A549 (cell line): ENCODE results near the gene BTBD2. TPM values are rescaled to one million over a fixed set of nuclear protein-coding genes. Genes with fewer than 3 reads are reported as not detected.

Experiments used
- ATAC-seq, 2 experiments: fragments of 200-7000 bp in 1 of 2; fragments of >200 bp in 1 of 2; cut with Nextera tagmentation in 1 of 2; cut with Tn5 transposase in 1 of 2; 3 replicates each; pipeline versions ENCODE4 v1.8.0 to v1.9.1; 2018 to 2020; ENCODE audit warnings: mild to moderate bottlenecking in 1 of 2, moderate library complexity in 1 of 2
- CTCF ChIA-PET: fragments of 300-600 bp; sonication (Branson Sonifier 250); formaldehyde crosslinking; extraction: SDS; loops from one replicate; lab custom pipeline; 2021; ENCODE audit warnings: antibody characterized with exemption, inconsistent platforms; lab: Yijun Ruan, JAX
- POLR2A ChIA-PET: fragments of 350-600 bp; formaldehyde crosslinking; extraction: SDS; loops from one replicate; lab custom pipeline; 2021; ENCODE audit warnings: antibody characterized with exemption, inconsistent platforms; lab: Yijun Ruan, JAX
- DNase-seq, 2 experiments: peaks; one replicate each; pipeline versions ENCODE4 v3.0.0 to v3.0.0-alpha.2; 2011 to 2016; ENCODE audit warnings: low read depth in 1 of 2, low spot score in 1 of 2
- FAIRE-seq: peaks from 2 replicates; lab custom pipeline; 2011; peaks lifted over from hg19 to GRCh38; lab: Jason Lieb, UNC
- H3K27ac ChIP-seq, 2 experiments: fragments of >200 bp; sonication (Bioruptor Twin); formaldehyde crosslinking; 3 replicates each; pipeline ENCODE4 v1.5.1; 2016 to 2017
- H3K4me1 ChIP-seq: fragments of >200 bp; sonication (Bioruptor Twin); formaldehyde crosslinking; 3 replicates; pipeline ENCODE4 v1.6.1; 2016
- H3K4me2 ChIP-seq: fragments of >200 bp; sonication (Bioruptor Twin); formaldehyde crosslinking; 3 replicates; pipeline ENCODE4 v1.6.1; 2016
- H3K4me3 ChIP-seq: fragments of >200 bp; sonication (Bioruptor Twin); formaldehyde crosslinking; 3 replicates; pipeline ENCODE4 v1.5.1; 2016
- H3K9me3 ChIP-seq: fragments of >200 bp; sonication (Bioruptor Twin); formaldehyde crosslinking; 3 replicates; pipeline ENCODE4 v1.6.1; 2016
- BHLHE40 ChIP-seq: IDR thresholded peaks from 2 replicates; pipeline ENCODE4 v1.6.1; 2012; ENCODE audit warnings: low read depth, low read length, inconsistent platforms
- CEBPB ChIP-seq, 2 experiments: fragments of >200 bp in 1 of 2; sonication (Bioruptor Twin) in 1 of 2; formaldehyde crosslinking in 1 of 2; IDR thresholded peaks; 2 replicates each; pipeline ENCODE4 v1.6.1; 2012 to 2016
- CHD4 ChIP-seq: fragments of 200-600 bp; sonication (generic); IDR thresholded peaks from 2 replicates; pipeline ENCODE4 v1.6.1; 2016; ENCODE audit warnings: antibody characterized with exemption, mild to moderate bottlenecking, borderline replicate concordance
- CTCF ChIP-seq: fragments of >200 bp; sonication (Bioruptor Twin); formaldehyde crosslinking; IDR thresholded peaks from 3 replicates; pipeline ENCODE4 v1.5.1; 2016
- EHMT2 ChIP-seq: fragments of 200-600 bp; sonication (generic); IDR thresholded peaks from 2 replicates; pipeline ENCODE4 v1.6.1; 2016; ENCODE audit warnings: antibody characterized with exemption, low read depth, mild to moderate bottlenecking, moderate library complexity
- GATA3 ChIP-seq: IDR thresholded peaks from 2 replicates; pipeline ENCODE4 v1.6.1; 2012; ENCODE audit warnings: borderline replicate concordance
- HDAC2 ChIP-seq: fragments of 200-600 bp; sonication (generic); IDR thresholded peaks from 2 replicates; pipeline ENCODE4 v1.6.1; 2016
- HEYL ChIP-seq: fragments of 250-450 bp; sonication (Bioruptor Pico); IDR thresholded peaks from 2 replicates; pipeline ENCODE4 v1.8.0; 2021; ENCODE audit warnings: mild to moderate bottlenecking, moderate library complexity
- HOXB13 ChIP-seq: fragments of 250-450 bp; sonication (Bioruptor Pico); IDR thresholded peaks from 2 replicates; pipeline ENCODE4 v1.5.0; 2020; ENCODE audit warnings: low read depth, mild to moderate bottlenecking, moderate library complexity
- HOXB5 ChIP-seq: fragments of 250-450 bp; sonication (Bioruptor Pico); IDR thresholded peaks from 2 replicates; pipeline ENCODE4 v1.5.0; 2020; ENCODE audit warnings: mild to moderate bottlenecking, moderate library complexity
- JUN ChIP-seq, 2 experiments: fragments of >200 bp; sonication (Bioruptor Twin); formaldehyde crosslinking; IDR thresholded peaks; 2 replicates in 1 of 2; 3 replicates in 1 of 2; pipeline ENCODE4 v1.6.1; 2016 to 2017
- KDM1A ChIP-seq: fragments of 200-600 bp; sonication (generic); IDR thresholded peaks from 2 replicates; pipeline ENCODE4 v1.6.1; 2016; ENCODE audit warnings: low read depth, mild to moderate bottlenecking
- KDM5A ChIP-seq: fragments of 200-600 bp; sonication (generic); IDR thresholded peaks from 2 replicates; pipeline ENCODE4 v1.6.1; 2016; ENCODE audit warnings: antibody characterized with exemption, mild to moderate bottlenecking
- MAFK ChIP-seq: fragments of 450-650 bp; IDR thresholded peaks from 2 replicates; pipeline ENCODE4 v1.6.1; 2014; ENCODE audit not compliant: partially characterized antibody
- MAZ ChIP-seq: fragments of 150-350 bp; IDR thresholded peaks from 2 replicates; pipeline ENCODE4 v1.6.1; 2014; ENCODE audit warnings: antibody characterized with exemption, low read depth, low read length, borderline replicate concordance
- MYC ChIP-seq: IDR thresholded peaks from 2 replicates; pipeline ENCODE4 v1.6.1; 2012; ENCODE audit warnings: mild to moderate bottlenecking, inconsistent platforms, low read length, improper control_type of control experiment, borderline replicate concordance
- NPAS2 ChIP-seq: fragments of 250-450 bp; sonication (Bioruptor Pico); IDR thresholded peaks from 2 replicates; pipeline ENCODE4 v1.8.0; 2022; ENCODE audit warnings: mild to moderate bottlenecking, moderate library complexity, borderline replicate concordance
- NR3C1 ChIP-seq: fragments of >200 bp; sonication (Bioruptor Twin); formaldehyde crosslinking; IDR thresholded peaks from 3 replicates; pipeline ENCODE4 v1.6.1; 2017
- POLR2A ChIP-seq: IDR thresholded peaks from 2 replicates; pipeline ENCODE4 v1.6.1; 2012; ENCODE audit warnings: mild to moderate bottlenecking, low read length
- POLR2AphosphoS2 ChIP-seq: conservative IDR thresholded peaks from 2 replicates; pipeline ENCODE4 v1.6.1; 2012; ENCODE audit warnings: low read length, improper control_type of control experiment, inconsistent platforms
- RCOR1 ChIP-seq: fragments of 150-350 bp; IDR thresholded peaks from 2 replicates; pipeline ENCODE4 v1.6.1; 2014; ENCODE audit warnings: antibody characterized with exemption, low read length, low read depth
- RFX5 ChIP-seq: fragments of 450-650 bp; IDR thresholded peaks from 2 replicates; pipeline ENCODE4 v1.7.1; 2014; ENCODE audit warnings: antibody characterized with exemption, mild to moderate bottlenecking, moderate library complexity
- SREBF2 ChIP-seq: fragments of 450-650 bp; IDR thresholded peaks from 2 replicates; pipeline ENCODE4 v1.6.1; 2014; ENCODE audit warnings: mild to moderate bottlenecking, moderate library complexity
- TFCP2L1 ChIP-seq: fragments of 250-450 bp; sonication (Bioruptor Pico); IDR thresholded peaks from 2 replicates; pipeline ENCODE4 v1.5.0; 2021; ENCODE audit warnings: mild to moderate bottlenecking
- ZFP36 ChIP-seq: fragments of 450-650 bp; IDR thresholded peaks from 2 replicates; pipeline ENCODE4 v1.6.1; 2014; ENCODE audit warnings: borderline replicate concordance; ENCODE audit not compliant: partially characterized antibody
- ZNF302 ChIP-seq: fragments of 250-450 bp; sonication (Bioruptor Pico); IDR thresholded peaks from 2 replicates; pipeline ENCODE4 v1.9.0; 2021; ENCODE audit warnings: inconsistent platforms, mild to moderate bottlenecking, moderate library complexity
- ZSCAN20 ChIP-seq: fragments of 250-450 bp; sonication (Bioruptor Pico); IDR thresholded peaks from 2 replicates; pipeline ENCODE4 v1.8.0; 2022; ENCODE audit warnings: mild to moderate bottlenecking, moderate library complexity
- WGBS: methylation state at CpG from one replicate; pipeline ENCODE4 v1.1.6; 2017; ENCODE audit errors: missing lambda C conversion rate; 5-methylcytosine and 5-hydroxymethylcytosine counted together
- polyA plus RNA-seq, 4 experiments: library from polyadenylated mRNA; depleted of rRNA in 3 of 4; stranded (reverse); fragments of >200 nt; fragmentation: RNase III in 1 of 4; extraction: RNeasy Plus Mini Kit Qiagen cat#74134 plus additional on column Dnase treatment in 1 of 4; gene quantifications; 2 replicates in 3 of 4; 3 replicates in 1 of 4; pipeline ENCODE4 v1.2.3, GENCODE V29; 2011 to 2017
- TF ChIP-seq, protein P1 (sequence below): fragments of >200 bp; sonication (Bioruptor Twin); formaldehyde crosslinking; IDR thresholded peaks from 3 replicates; pipeline ENCODE4 v1.6.1; 2016
- TF ChIP-seq, protein P2 (sequence below): IDR thresholded peaks from 2 replicates; pipeline ENCODE4 v1.6.1; 2012
- TF ChIP-seq, protein P3 (sequence below): fragments of >200 bp; sonication (Bioruptor Twin); formaldehyde crosslinking; IDR thresholded peaks from 2 replicates; pipeline ENCODE4 v1.6.1; 2016

The BTBD2 gene
- polyA plus RNA-seq, 2 of the 4 experiments (the other 2 are of a cell fraction): 16.3 to 29.6 TPM

- peak overlapping the region; percentile 31 to 67; a peak in 4 of 6 replicates for H3K27ac ChIP-seq
- TF ChIP-seq SREBF2 (no peak), HOXB5 (CRISPR knock-in tag) (no peak), RCOR1 (no peak), EHMT2 (no peak), GATA3 (no peak), HDAC2 (no peak), CHD4 (no peak), CTCF (no peak), NR3C1 (no peak), ZFP36 (no peak), MAFK (no peak), RFX5 (no peak), HOXB13 (no peak), ZNF302 (CRISPR knock-in tag) (no peak), CEBPB (IDR thresholded peaks at IDR 0.05) (no peak), TFCP2L1 (CRISPR knock-in tag) (no peak), JUN (IDR thresholded peaks at IDR 0.05) (no peak)
- TF ChIP-seq, protein P1, sequence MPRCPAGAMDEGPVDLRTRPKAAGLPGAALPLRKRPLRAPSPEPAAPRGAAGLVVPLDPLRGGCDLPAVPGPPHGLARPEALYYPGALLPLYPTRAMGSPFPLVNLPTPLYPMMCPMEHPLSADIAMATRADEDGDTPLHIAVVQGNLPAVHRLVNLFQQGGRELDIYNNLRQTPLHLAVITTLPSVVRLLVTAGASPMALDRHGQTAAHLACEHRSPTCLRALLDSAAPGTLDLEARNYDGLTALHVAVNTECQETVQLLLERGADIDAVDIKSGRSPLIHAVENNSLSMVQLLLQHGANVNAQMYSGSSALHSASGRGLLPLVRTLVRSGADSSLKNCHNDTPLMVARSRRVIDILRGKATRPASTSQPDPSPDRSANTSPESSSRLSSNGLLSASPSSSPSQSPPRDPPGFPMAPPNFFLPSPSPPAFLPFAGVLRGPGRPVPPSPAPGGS: no peak
- TF ChIP-seq, protein P2, sequence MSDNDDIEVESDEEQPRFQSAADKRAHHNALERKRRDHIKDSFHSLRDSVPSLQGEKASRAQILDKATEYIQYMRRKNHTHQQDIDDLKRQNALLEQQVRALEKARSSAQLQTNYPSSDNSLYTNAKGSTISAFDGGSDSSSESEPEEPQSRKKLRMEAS: no peak
- TF ChIP-seq, protein P3, sequence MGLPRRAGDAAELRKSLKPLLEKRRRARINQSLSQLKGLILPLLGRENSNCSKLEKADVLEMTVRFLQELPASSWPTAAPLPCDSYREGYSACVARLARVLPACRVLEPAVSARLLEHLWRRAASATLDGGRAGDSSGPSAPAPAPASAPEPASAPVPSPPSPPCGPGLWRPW: no peak
- DNase-seq: no peak
- CTCF ChIA-PET: interaction anchor here (0.8 kb wide), 2 partner anchors 27 to 33 kb away, joined by 3 to 4 read pairs; partner anchors contain the start of gene IZUMO4
- POLR2A ChIA-PET: no interaction called here
- ATAC-seq: no peak
- no peaks in the 10 kb centered on the region for H3K9me3 ChIP-seq
- H3K4me2 ChIP-seq: no peak overlapping the region
- WGBS: 89% methylated on average over 13 of the region's 13 CpGs
- H3K4me3 ChIP-seq: no peak overlapping the region
- H3K4me1 ChIP-seq: peaks cover 22% of the 10 kb centered on the region
- FAIRE-seq: no peak
Measured at GRCh38 chr19:2064395-2064787, 48.9 kb upstream of the BTBD2 start.

GRCh38 chr19:2063824-2064223 is 48.3 kb upstream of the BTBD2 start:
- ChIA-PET POLR2A (interaction anchor here (0.6 kb wide), 1 partner anchor 28 kb away, joined by 5 read pairs; no protein-coding TSS in a partner anchor), CTCF (interaction anchor here (0.6 to 1.7 kb wide), 3 partner anchors 24 to 44 kb away, joined by 3 to 8 read pairs (median 3); no protein-coding TSS in a partner anchor)
- DNase-seq: no peak
- TF ChIP-seq ZFP36 (no peak), POLR2A (no peak), SREBF2 (no peak), MYC (no peak), BHLHE40 (no peak), POLR2AphosphoS2 (no peak), MAZ (no peak), HDAC2 (no peak), HEYL (CRISPR knock-in tag) (no peak), ZNF302 (CRISPR knock-in tag) (no peak), EHMT2 (no peak), KDM5A (no peak), GATA3 (no peak), NPAS2 (CRISPR knock-in tag) (no peak), KDM1A (no peak), ZSCAN20 (CRISPR knock-in tag) (no peak)
- TF ChIP-seq, protein P3: no peak
- H3K27ac ChIP-seq: peak overlapping the region in 1 of 2 experiments; percentile 31; a peak in 1 of 6 replicates
- peaks cover 26% of the 10 kb centered on the region for H3K4me1 ChIP-seq
- H3K4me2 ChIP-seq: no peak overlapping the region
- H3K9me3 ChIP-seq: no peaks in the 10 kb centered on the region
- no peak overlapping the region for H3K4me3 ChIP-seq
- FAIRE-seq: no peak
- 94% methylated on average over 8 of the region's 8 CpGs for whole genome bisulfite sequencing
- no peak for ATAC-seq
